ENCODE results near the gene AMN. TPM values are rescaled to one million over a fixed set of nuclear protein-coding genes. Genes with fewer than 3 reads are reported as not detected.

The AMN gene
- total RNA-seq, 1 experiment from 2014 or later: 70.7 TPM

DNA sequence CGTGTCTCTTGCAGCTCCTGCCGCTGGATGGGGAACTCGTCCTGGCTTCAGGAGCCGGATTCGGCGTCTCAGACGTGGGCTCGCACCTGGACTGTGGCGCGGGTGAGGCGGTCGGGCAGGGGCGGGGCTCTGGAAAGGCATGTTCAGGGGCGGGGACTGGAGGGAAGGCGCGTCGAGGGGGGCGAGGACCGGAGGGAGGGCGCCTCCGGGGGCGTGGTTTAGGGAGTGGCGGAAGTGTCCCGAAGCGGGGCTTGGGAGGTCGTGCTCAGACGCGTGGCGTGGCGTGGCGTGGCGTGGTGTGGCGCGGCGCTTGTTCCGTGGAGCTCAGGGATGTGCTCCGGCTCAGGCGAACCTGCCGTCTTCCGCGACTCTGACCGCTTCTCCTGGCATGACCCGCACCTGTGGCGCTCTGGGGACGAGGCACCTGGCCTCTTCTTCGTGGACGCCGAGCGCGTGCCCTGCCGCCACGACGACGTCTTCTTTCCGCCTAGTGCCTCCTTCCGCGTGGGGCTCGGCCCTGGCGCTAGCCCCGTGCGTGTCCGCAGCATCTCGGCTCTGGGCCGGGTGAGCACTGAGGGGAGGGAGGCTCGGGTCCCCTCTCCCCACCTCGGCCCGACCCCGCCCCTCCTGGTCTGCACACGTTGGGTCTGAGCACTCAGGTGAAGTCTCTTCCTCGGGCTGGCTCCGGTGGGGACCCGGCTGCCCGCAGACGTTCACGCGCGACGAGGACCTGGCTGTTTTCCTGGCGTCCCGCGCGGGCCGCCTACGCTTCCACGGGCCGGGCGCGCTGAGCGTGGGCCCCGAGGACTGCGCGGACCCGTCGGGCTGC lies 6.2 kb downstream of the AMN start:
- Mint-ChIP-seq H3K27ac (ENCODE audit: unreplicated experiment) (peak overlapping the region; percentile 80), H3K36me3 (ENCODE audit: insufficient read depth, unreplicated experiment) (peaks cover 55% of the 10 kb centered on the region), H3K27me3 (ENCODE audit: insufficient read depth, unreplicated experiment) (no peaks in the 10 kb centered on the region), H3K4me3 (ENCODE audit: unreplicated experiment) (peak overlapping the region; percentile 79), H3K9me3 (ENCODE audit: unreplicated experiment) (no peaks in the 10 kb centered on the region), H3K4me1 (ENCODE audit: low read depth, unreplicated experiment) (no peaks in the 10 kb centered on the region)
- Histone ChIP-seq H3K4me3 (ENCODE audit: low read depth, low read length) (peak overlapping the region; percentile 79), H3K9me3 (no peaks in the 10 kb centered on the region), H3K36me3 (ENCODE audit: control insufficient read depth, insufficient read depth, low read length) (no peaks in the 10 kb centered on the region; the same call in 1 of the 2 replicates), H3K4me1 (peaks cover 18% of the 10 kb centered on the region), H3K27me3 (replicated peaks; ENCODE audit: control insufficient read depth, insufficient read depth, low read length) (no peaks in the 10 kb centered on the region)
- CTCF ChIA-PET: interaction anchor here (1.7 kb wide), 1 partner anchor 234 kb away, joined by 5 read pairs; no protein-coding TSS in a partner anchor
- intact Hi-C loops (cut with micrococcal nuclease; ENCODE audit: unreplicated experiment): loop anchor here (10.0 kb wide), 1 partner anchor 404 kb away; no protein-coding TSS in a partner anchor
- POLR2A ChIA-PET: interaction anchor here (0.6 kb wide), 1 partner anchor 120 kb away, joined by 3 read pairs; no protein-coding TSS in a partner anchor
- BruUV-seq (replicated peaks): no TSS peak
- TF ChIP-seq, protein P1, sequence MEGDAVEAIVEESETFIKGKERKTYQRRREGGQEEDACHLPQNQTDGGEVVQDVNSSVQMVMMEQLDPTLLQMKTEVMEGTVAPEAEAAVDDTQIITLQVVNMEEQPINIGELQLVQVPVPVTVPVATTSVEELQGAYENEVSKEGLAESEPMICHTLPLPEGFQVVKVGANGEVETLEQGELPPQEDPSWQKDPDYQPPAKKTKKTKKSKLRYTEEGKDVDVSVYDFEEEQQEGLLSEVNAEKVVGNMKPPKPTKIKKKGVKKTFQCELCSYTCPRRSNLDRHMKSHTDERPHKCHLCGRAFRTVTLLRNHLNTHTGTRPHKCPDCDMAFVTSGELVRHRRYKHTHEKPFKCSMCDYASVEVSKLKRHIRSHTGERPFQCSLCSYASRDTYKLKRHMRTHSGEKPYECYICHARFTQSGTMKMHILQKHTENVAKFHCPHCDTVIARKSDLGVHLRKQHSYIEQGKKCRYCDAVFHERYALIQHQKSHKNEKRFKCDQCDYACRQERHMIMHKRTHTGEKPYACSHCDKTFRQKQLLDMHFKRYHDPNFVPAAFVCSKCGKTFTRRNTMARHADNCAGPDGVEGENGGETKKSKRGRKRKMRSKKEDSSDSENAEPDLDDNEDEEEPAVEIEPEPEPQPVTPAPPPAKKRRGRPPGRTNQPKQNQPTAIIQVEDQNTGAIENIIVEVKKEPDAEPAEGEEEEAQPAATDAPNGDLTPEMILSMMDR (IDR thresholded peaks at IDR 0.05; ENCODE audit: insufficient read depth in 1 of 2, low read depth in 1 of 2, low read length in 1 of 2, severe bottlenecking in 1 of 2, unreplicated experiment in 1 of 2): no peak
- DNase-seq: peak; percentile 95

DNA sequence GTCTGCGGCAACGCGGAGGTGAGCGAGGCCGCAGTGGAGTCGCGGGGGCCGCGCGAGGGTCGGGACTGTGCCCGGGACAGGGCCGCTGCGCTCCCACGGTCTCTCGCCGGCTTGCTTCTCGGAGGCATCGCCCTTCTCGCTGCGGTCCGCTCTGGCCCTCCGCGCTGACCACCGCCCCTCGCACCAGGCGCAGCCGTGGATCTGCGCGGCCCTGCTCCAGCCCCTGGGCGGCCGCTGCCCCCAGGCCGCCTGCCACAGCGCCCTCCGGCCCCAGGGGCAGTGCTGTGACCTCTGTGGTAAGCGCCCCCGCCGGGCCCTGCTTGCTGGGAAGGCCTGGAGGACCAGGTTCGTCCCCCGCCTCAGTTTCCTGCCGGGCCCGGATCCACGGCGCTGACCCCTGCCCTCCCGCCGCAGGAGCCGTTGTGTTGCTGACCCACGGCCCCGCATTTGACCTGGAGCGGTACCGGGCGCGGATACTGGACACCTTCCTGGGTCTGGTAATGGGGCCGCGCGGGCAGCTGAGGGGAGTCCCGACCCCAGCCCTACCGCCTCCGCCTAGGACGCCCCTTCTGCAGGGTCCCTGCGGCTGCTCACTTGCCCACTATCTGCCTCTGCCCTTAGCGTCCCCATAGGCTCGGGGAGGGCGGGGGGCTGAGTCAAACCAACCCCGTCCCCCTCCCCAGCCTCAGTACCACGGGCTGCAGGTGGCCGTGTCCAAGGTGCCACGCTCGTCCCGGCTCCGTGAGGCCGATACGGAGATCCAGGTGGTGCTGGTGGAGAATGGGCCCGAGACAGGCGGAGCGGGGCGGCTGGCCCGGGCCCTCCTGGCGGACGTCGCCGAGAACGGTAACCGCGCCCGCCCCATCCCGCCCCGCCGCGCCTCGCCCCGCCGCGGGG lies 7.0 kb downstream of the AMN start:
- no TSS peak for BruUV-seq (replicated peaks)
- H3K36me3 Mint-ChIP-seq (ENCODE audit: insufficient read depth, unreplicated experiment): peaks cover 63% of the 10 kb centered on the region
- peak in 1 of 2 experiments; percentile 49 for DNase-seq

More for the DNA sequence above, 7.0 kb downstream of the AMN start:
- Histone ChIP-seq H3K4me1 (peaks cover 10% of the 10 kb centered on the region), H3K27me3 (replicated peaks; ENCODE audit: control insufficient read depth, insufficient read depth, low read length) (no peaks in the 10 kb centered on the region), H3K36me3 (ENCODE audit: control insufficient read depth, insufficient read depth, low read length) (no peaks in the 10 kb centered on the region), H3K4me3 (ENCODE audit: low read depth, low read length) (peak overlapping the region; percentile 79), H3K9me3 (no peaks in the 10 kb centered on the region)
- Mint-ChIP-seq H3K4me3 (ENCODE audit: unreplicated experiment) (peak overlapping the region; percentile 79), H3K9me3 (ENCODE audit: unreplicated experiment) (no peaks in the 10 kb centered on the region), H3K4me1 (ENCODE audit: low read depth, unreplicated experiment) (no peaks in the 10 kb centered on the region), H3K27me3 (ENCODE audit: insufficient read depth, unreplicated experiment) (no peaks in the 10 kb centered on the region), H3K27ac (ENCODE audit: unreplicated experiment) (no peak overlapping the region)
- ChIA-PET CTCF (no interaction called here), POLR2A (no interaction called here)
- TF ChIP-seq, protein P1 (IDR thresholded peaks at IDR 0.05; ENCODE audit: insufficient read depth in 1 of 2, low read depth in 1 of 2, low read length in 1 of 2, severe bottlenecking in 1 of 2, unreplicated experiment in 1 of 2): no peak
- intact Hi-C loops (cut with micrococcal nuclease; ENCODE audit: unreplicated experiment): loop anchor here (10.0 kb wide), 1 partner anchor 405 kb away; no protein-coding TSS in a partner anchor
